Natural killer cell (primary cell): ENCODE data around the gene LDHD. TPM values are rescaled to one million over a fixed set of nuclear protein-coding genes. Genes with fewer than 3 reads are reported as not detected.

Experiments used
- ATAC-seq, 3 donors: fragments of 150-1000 bp in 2 of 3; fragments of 200-7000 bp in 1 of 3; cut with Tn5 transposase; 1 replicate in 1 of 3; 2 replicates in 2 of 3; pipeline ENCODE4 v1.10.0; 2021; ENCODE audit warnings: mild to moderate bottlenecking in 2 of 3, moderate library complexity in 2 of 3
- DNase-seq, 2 donors: peaks; one replicate each; pipeline versions ENCODE4 v3.0.0 to v3.0.0-alpha.2; 2013 to 2021; ENCODE audit warnings: mixed read lengths in 1 of 2
- H3K27ac ChIP-seq: one replicate; pipeline ENCODE4 v1.5.1; 2013; ENCODE audit warnings: mild to moderate bottlenecking, low read length
- H3K27me3 ChIP-seq: one replicate; pipeline ENCODE4 v1.6.1; 2013; ENCODE audit warnings: low read length; ENCODE audit not compliant: control insufficient read depth, insufficient read depth
- H3K36me3 ChIP-seq: one replicate; pipeline ENCODE4 v1.6.1; 2013; ENCODE audit warnings: low read length; ENCODE audit not compliant: control insufficient read depth, insufficient read depth
- H3K4me1 ChIP-seq: one replicate; pipeline ENCODE4 v1.6.1; 2013; ENCODE audit warnings: low read length; ENCODE audit not compliant: control insufficient read depth, insufficient read depth
- H3K4me3 ChIP-seq: one replicate; pipeline ENCODE4 v1.5.1; 2013; ENCODE audit warnings: low read length
- H3K9me3 ChIP-seq: one replicate; pipeline ENCODE4 v1.6.1; 2013; ENCODE audit warnings: low read length; ENCODE audit not compliant: control insufficient read depth, insufficient read depth
- H3K27ac Mint-ChIP-seq, 2 donors: one replicate each; pipeline ENCODE4 v1.8.0; 2022; ENCODE audit warnings: mild to moderate bottlenecking in 2 of 2, mixed read lengths in 2 of 2, moderate library complexity in 1 of 2
- H3K27me3 Mint-ChIP-seq, 2 donors: one replicate each; pipeline ENCODE4 v1.8.0; 2022; ENCODE audit warnings: low read depth in 2 of 2, mixed read lengths in 2 of 2
- H3K36me3 Mint-ChIP-seq: one replicate; pipeline ENCODE4 v1.8.0; 2022; ENCODE audit warnings: mixed read lengths
- H3K4me1 Mint-ChIP-seq, 2 donors: one replicate each; pipeline ENCODE4 v1.8.0; 2022; ENCODE audit warnings: mixed read lengths in 2 of 2
- H3K4me3 Mint-ChIP-seq: one replicate; pipeline ENCODE4 v1.8.0; 2022; ENCODE audit warnings: mild to moderate bottlenecking, moderate library complexity, mixed read lengths
- H3K9me3 Mint-ChIP-seq, 2 donors: one replicate each; pipeline ENCODE4 v1.8.0; 2022; ENCODE audit warnings: mixed read lengths in 2 of 2
- CTCF ChIP-seq: fragments of 200-600 bp; IDR thresholded peaks from one replicate; pipeline ENCODE4 v1.8.0; 2022; ENCODE audit warnings: antibody characterized with exemption
- WGBS: methylation state at CpG from one replicate; pipeline ENCODE4 v1.1.7; 2013; ENCODE audit warnings: missing lambda C conversion rate; ENCODE audit not compliant: insufficient coverage; 5-methylcytosine and 5-hydroxymethylcytosine counted together
- intact Hi-C: fragments of 100-400 bp; cut with micrococcal nuclease; formaldehyde crosslinking; loops from one replicate; pipeline ENCODE4 v1.14.2; 2022
- total RNA-seq, 4 donors: library from RNA; stranded (reverse); fragments of 120-200 nt in 1 of 4; gene quantifications; one replicate each; pipeline versions ENCODE4 v1.2.3 to v1.2.4, GENCODE V29; 2013 to 2022

Gene LDHD
- total RNA-seq, 3 donors from 2014 or later (not counting 1 experiment from before 2014, with no cell fraction given), result 0.12 to 1.3 TPM; not detected in 1

- Histone ChIP-seq H3K4me1 (peaks cover 46% of the 10 kb centered on the region), H3K4me3 (no peak overlapping the region), H3K27me3 (peaks cover 6% of the 10 kb centered on the region), H3K36me3 (no peaks in the 10 kb centered on the region), H3K9me3 (no peaks in the 10 kb centered on the region), H3K27ac (no peak overlapping the region)
- Mint-ChIP-seq H3K9me3 (no peaks in the 10 kb centered on the region), H3K36me3 (no peaks in the 10 kb centered on the region), H3K27ac (no peak overlapping the region), H3K4me1 (peaks cover 0 to 20% of the 10 kb centered on the region in 2 donors), H3K27me3 (peaks cover 24 to 42% of the 10 kb centered on the region in 2 donors), H3K4me3 (no peak overlapping the region)
- intact Hi-C loops, result no loop called here
- ATAC-seq, result no peak
- 61% methylated on average over 10 of the region's 10 CpGs for WGBS
- no peak for TF ChIP-seq CTCF
- peak in 1 of 2 donors; percentile 23 for DNase-seq
Measured at GRCh38 chr16:75109732-75110243, 6.8 kb downstream of the LDHD start.

- no peak for TF ChIP-seq CTCF
- Mint-ChIP-seq H3K4me3 (no peak overlapping the region), H3K27ac (no peak overlapping the region), H3K9me3 (no peaks in the 10 kb centered on the region), H3K36me3 (no peaks in the 10 kb centered on the region), H3K27me3 (peaks cover 24 to 45% of the 10 kb centered on the region in 2 donors), H3K4me1 (peaks cover 0 to 20% of the 10 kb centered on the region in 2 donors)
- ATAC-seq (peak in 1 of 3 donors; percentile 33), DNase-seq (peak in 1 of 2 donors; percentile 78)
- intact Hi-C loops, result no loop called here
- H3K4me3 ChIP-seq, result no peak overlapping the region
- H3K36me3 ChIP-seq, result no peaks in the 10 kb centered on the region
- peaks cover 6% of the 10 kb centered on the region for H3K27me3 ChIP-seq
- H3K4me1 ChIP-seq, result peaks cover 49% of the 10 kb centered on the region
- no peak overlapping the region for H3K27ac ChIP-seq
- no peaks in the 10 kb centered on the region for H3K9me3 ChIP-seq
- 52% methylated on average over 26 of the region's 27 CpGs for WGBS
Measured at GRCh38 chr16:75108792-75109731, 7.5 kb downstream of the LDHD start.

- DNase-seq (no peak), ATAC-seq (no peak)
- no peak for TF ChIP-seq CTCF
- H3K36me3 Mint-ChIP-seq, result no peaks in the 10 kb centered on the region
- no peak overlapping the region for H3K27ac ChIP-seq
- H3K27ac Mint-ChIP-seq, result no peak overlapping the region
- WGBS, result 97% methylated on average over 9 of the region's 10 CpGs
- peaks cover 6% of the 10 kb centered on the region for H3K27me3 ChIP-seq
- H3K4me1 Mint-ChIP-seq, result peaks cover 0 to 18% of the 10 kb centered on the region in 2 donors
- H3K9me3 Mint-ChIP-seq, result no peaks in the 10 kb centered on the region
- peaks cover 19 to 46% of the 10 kb centered on the region in 2 donors for H3K27me3 Mint-ChIP-seq
- H3K4me3 ChIP-seq, result no peak overlapping the region
- H3K9me3 ChIP-seq, result no peaks in the 10 kb centered on the region
- no peak overlapping the region for H3K4me3 Mint-ChIP-seq
- intact Hi-C loops, result no loop called here
- peaks cover 49% of the 10 kb centered on the region for H3K4me1 ChIP-seq
- H3K36me3 ChIP-seq, result no peaks in the 10 kb centered on the region
Measured at GRCh38 chr16:75107505-75107904, 9.1 kb downstream of the LDHD start.
